PFSK-1 (cell line): Measurements from ENCODE around the gene TBC1D22B.

Source experiments
- FOXP2 ChIP-seq: optimal IDR thresholded peaks from 2 replicates; pipeline ENCODE3; 2011; ENCODE audit warnings: borderline replicate concordance, control low read depth, inconsistent platforms; ENCODE audit not compliant: insufficient read depth; ENCODE audit errors: extremely low read length, extremely low read depth
- POLR2AphosphoS5 ChIP-seq: IDR thresholded peaks from 2 replicates; pipeline ENCODE4 v1.6.1; 2012; ENCODE audit warnings: low read depth, mild to moderate bottlenecking, control low read depth, low read length, moderate library complexity
- REST ChIP-seq, 2 experiments: IDR thresholded peaks; 2 replicates each; pipeline versions ENCODE4 v1.6.1 to v1.8.0; 2011 to 2012; ENCODE audit warnings: low read depth in 2 of 2, low read length in 2 of 2, control low read depth in 1 of 2, inconsistent platforms in 1 of 2, mild to moderate bottlenecking in 1 of 2, moderate library complexity in 1 of 2; ENCODE audit not compliant: insufficient read depth in 1 of 2
- SIN3A ChIP-seq: IDR thresholded peaks from 2 replicates; pipeline ENCODE4 v1.6.1; 2012; ENCODE audit warnings: mild to moderate bottlenecking, low read length, moderate library complexity, borderline replicate concordance; ENCODE audit not compliant: insufficient read depth
- TAF1 ChIP-seq: IDR thresholded peaks from 2 replicates; pipeline ENCODE4 v1.6.1; 2012; ENCODE audit warnings: low read length, control low read depth, borderline replicate concordance; ENCODE audit not compliant: insufficient read depth

TBC1D22B gene

DNA sequence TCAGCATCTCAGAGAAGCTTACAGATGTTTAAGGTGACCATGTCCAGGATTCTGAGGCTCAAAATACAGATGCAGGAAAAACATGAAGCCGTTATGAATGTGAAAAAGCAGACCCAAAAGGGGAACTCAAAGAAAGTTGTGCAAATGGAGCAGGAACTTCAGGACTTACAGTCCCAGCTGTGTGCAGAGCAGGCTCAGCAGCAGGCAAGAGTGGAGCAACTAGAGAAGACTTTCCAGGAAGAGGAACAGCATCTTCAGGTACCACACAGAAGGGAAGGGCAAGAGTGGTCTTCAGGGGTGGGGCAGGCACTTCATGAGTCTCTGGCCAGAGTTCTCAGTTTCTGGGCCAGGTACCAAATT lies 111.4 kb downstream of the TBC1D22B start:
- TF ChIP-seq POLR2AphosphoS5 (no peak), REST (IDR thresholded peaks at IDR 0.05; ENCODE audit: insufficient read depth in 1 of 2, low read depth in 2 of 2, low read length in 2 of 2) (no peak), TAF1 (no peak), FOXP2 (no peak), SIN3A (no peak)

- TF ChIP-seq TAF1 (no peak), FOXP2 (no peak), REST (IDR thresholded peaks at IDR 0.05; ENCODE audit: insufficient read depth in 1 of 2, low read depth in 2 of 2, low read length in 2 of 2) (no peak), SIN3A (no peak), POLR2AphosphoS5 (no peak)
These were observed 112.0 kb downstream of the TBC1D22B start for GRCh38 chr6:37369321-37370201.

- TF ChIP-seq SIN3A (no peak), TAF1 (no peak), REST (IDR thresholded peaks at IDR 0.05; ENCODE audit: insufficient read depth in 1 of 2, low read depth in 2 of 2, low read length in 2 of 2) (no peak), FOXP2 (no peak), POLR2AphosphoS5 (no peak)
These were observed 113.8 kb downstream of the TBC1D22B start for GRCh38 chr6:37371154-37372083.

DNA sequence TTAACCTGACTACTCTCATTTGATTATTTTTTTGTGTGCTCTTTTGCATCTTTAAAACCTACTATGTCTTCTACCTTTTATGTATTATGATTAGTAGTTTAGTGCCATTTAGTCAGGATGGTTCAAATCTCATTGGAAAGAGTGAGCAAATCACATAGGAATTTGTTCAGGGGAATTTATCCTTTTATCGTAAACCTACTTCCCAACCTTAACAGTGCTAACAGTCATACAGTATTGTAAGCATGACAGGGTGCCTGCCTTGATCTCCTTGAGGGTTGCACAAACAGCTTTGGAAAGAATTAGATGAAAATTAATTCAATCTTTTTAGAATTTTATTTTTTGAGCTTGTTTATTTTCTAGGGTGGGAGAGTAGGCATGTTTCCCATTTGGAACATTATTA lies 114.5 kb downstream of the TBC1D22B start:
- TF ChIP-seq SIN3A (no peak), REST (IDR thresholded peaks at IDR 0.05; ENCODE audit: insufficient read depth in 1 of 2, low read depth in 2 of 2, low read length in 2 of 2) (no peak), FOXP2 (no peak), TAF1 (no peak), POLR2AphosphoS5 (no peak)
